H1 (cell line): ENCODE data around the gene DOCK9. TPM values are rescaled to one million over a fixed set of nuclear protein-coding genes. Genes with fewer than 3 reads are reported as not detected.

ENCODE experiments used
- BACH1 ChIP-seq: IDR thresholded peaks from 2 replicates; pipeline ENCODE4 v1.6.1; 2012; ENCODE audit warnings: low read length, improper control_type of control experiment
- CHD1 ChIP-seq: IDR thresholded peaks from 2 replicates; pipeline ENCODE4 v1.6.1; 2012; ENCODE audit warnings: low read depth, low read length, improper control_type of control experiment
- CHD2 ChIP-seq: IDR thresholded peaks from 2 replicates; pipeline ENCODE4 v1.6.1; 2012; ENCODE audit warnings: low read length, improper control_type of control experiment
- CHD7 ChIP-seq: fragments of 300-600 bp; sonication (generic); IDR thresholded peaks from 2 replicates; pipeline ENCODE4 v1.7.1; 2012; ENCODE audit warnings: low read length, moderate library complexity, mild to moderate bottlenecking, inconsistent platforms; ENCODE audit not compliant: insufficient replicate concordance
- HDAC2 ChIP-seq, 2 experiments: fragments of 300-600 bp in 1 of 2; sonication (generic) in 1 of 2; IDR thresholded peaks; 2 replicates each; pipeline ENCODE4 v1.6.1; 2011 to 2012; ENCODE audit warnings: low read depth in 2 of 2, low read length in 2 of 2, mild to moderate bottlenecking in 2 of 2, moderate library complexity in 2 of 2, borderline replicate concordance in 1 of 2, inconsistent platforms in 1 of 2
- JUN ChIP-seq: IDR thresholded peaks from 2 replicates; pipeline ENCODE4 v1.6.1; 2011; ENCODE audit warnings: low read depth, mild to moderate bottlenecking, improper control_type of control experiment, low read length
- JUND ChIP-seq: IDR thresholded peaks from 2 replicates; pipeline ENCODE4 v1.6.1; 2011; ENCODE audit warnings: mild to moderate bottlenecking, improper control_type of control experiment, low read length
- MAFK ChIP-seq: IDR thresholded peaks from 2 replicates; pipeline ENCODE4 v1.6.1; 2012; ENCODE audit warnings: low read depth, mild to moderate bottlenecking, improper control_type of control experiment, low read length
- POU5F1 ChIP-seq: IDR thresholded peaks from 2 replicates; pipeline ENCODE4 v1.6.1; 2011; ENCODE audit warnings: low read depth, mild to moderate bottlenecking, low read length, moderate library complexity
- RNF2 ChIP-seq: fragments of 200-900, 300-1000 bp; sonication (generic); IDR thresholded peaks from 2 replicates; pipeline ENCODE4 v1.7.1; 2016; ENCODE audit warnings: borderline replicate concordance, low read depth, mild to moderate bottlenecking, antibody characterized with exemption, low read length; ENCODE audit not compliant: poor library complexity, severe bottlenecking; ENCODE audit errors: missing control alignments
- polyA plus RNA-seq, 7 experiments: library from polyadenylated mRNA; depleted of rRNA in 3 of 7; stranded (reverse) in 5 of 7; unstranded in 2 of 7; fragments of >200 nt in 5 of 7; fragments of 200-250 nt in 2 of 7; gene quantifications; 1 replicate in 5 of 7; 2 replicates in 1 of 7; 4 replicates in 1 of 7; pipeline versions ENCODE4 v1.2.1 to v1.2.3, GENCODE V29; 2011 to 2013; ENCODE audit warnings: missing spikeins in 2 of 7, mixed read lengths in 2 of 7
- total RNA-seq: library from RNA; stranded (reverse); fragmentation: NEBNext Ultra II Directional; extraction: Animal tissue kit (Norgen Biotek cat#: 25700); gene quantifications from 2 replicates; pipeline ENCODE4 v1.2.1, GENCODE V29; 2021
- TF ChIP-seq, protein P1 (sequence below): IDR thresholded peaks from 2 replicates; pipeline ENCODE4 v1.6.1; 2012; ENCODE audit warnings: inconsistent platforms

DOCK9 gene
- total and polyA plus RNA-seq, 2 of the 8 experiments (the other 6 are each of a cell fraction or from before 2014, with no cell fraction given) = 21.6 to 31.5 TPM

DNA sequence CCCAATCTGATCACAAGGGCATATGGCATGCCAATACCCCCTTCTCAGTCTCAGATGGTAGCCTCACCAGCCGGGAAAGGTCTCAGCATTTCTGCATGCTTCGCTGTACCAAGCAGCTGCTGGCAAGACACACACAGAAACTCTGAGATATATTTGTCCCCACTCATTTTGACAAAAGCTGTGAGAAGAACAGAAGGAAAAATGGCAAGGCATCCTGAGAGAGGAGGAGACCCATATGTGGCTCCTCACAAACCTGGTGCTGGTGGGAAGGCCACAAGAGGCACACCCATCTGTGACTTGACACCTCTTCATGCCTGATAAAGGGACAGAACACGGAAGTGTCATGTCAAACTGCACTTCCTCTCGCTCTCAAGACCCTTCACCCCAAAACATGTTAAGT, 36.7 kb upstream of the DOCK9 start (continued):
- TF ChIP-seq CHD7 (no peak), MAFK (no peak), POU5F1 (no peak), HDAC2 (IDR thresholded peaks at IDR 0.05; ENCODE audit: borderline replicate concordance in 1 of 2, low read depth in 2 of 2, low read length in 2 of 2) (no peak), RNF2 (no peak), BACH1 (no peak), JUN (no peak), CHD2 (no peak), CHD1 (no peak), JUND (no peak)
- TF ChIP-seq, protein P1, sequence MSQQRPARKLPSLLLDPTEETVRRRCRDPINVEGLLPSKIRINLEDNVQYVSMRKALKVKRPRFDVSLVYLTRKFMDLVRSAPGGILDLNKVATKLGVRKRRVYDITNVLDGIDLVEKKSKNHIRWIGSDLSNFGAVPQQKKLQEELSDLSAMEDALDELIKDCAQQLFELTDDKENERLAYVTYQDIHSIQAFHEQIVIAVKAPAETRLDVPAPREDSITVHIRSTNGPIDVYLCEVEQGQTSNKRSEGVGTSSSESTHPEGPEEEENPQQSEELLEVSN = no peak
